A549 (cell line): Measurements from ENCODE around the gene OR13C4.

ENCODE experiments used
- HMGXB4 ChIP-seq: fragments of 250-450 bp; sonication (Bioruptor Pico); IDR thresholded peaks from 2 replicates; pipeline ENCODE4 v1.5.0; 2021; ENCODE audit warnings: mild to moderate bottlenecking, moderate library complexity, borderline replicate concordance
- RAD21 ChIP-seq, 2 experiments: fragments of >200 bp in 1 of 2; sonication (Bioruptor Twin) in 1 of 2; formaldehyde crosslinking in 1 of 2; IDR thresholded peaks in 1 of 2; conservative IDR thresholded peaks in 1 of 2; 2 replicates in 1 of 2; 3 replicates in 1 of 2; pipeline ENCODE4 v1.6.1; 2012 to 2018; ENCODE audit warnings: inconsistent platforms in 1 of 2

- TF ChIP-seq HMGXB4 (CRISPR knock-in tag) = no peak
- no peak for TF ChIP-seq RAD21 (conservative IDR thresholded peaks at IDR 0.05 in 1 of 2, IDR thresholded peaks at IDR 0.05 in 1 of 2)
Measured at GRCh38 chr9:104527109-104527508, at the start of gene OR13C4.
